Measurements from ENCODE around the gene CDH4. TPM values are rescaled to one million over a fixed set of nuclear protein-coding genes. Genes with fewer than 3 reads are reported as not detected.

The CDH4 gene
- total RNA-seq, 4 donors from 2014 or later, result 0.13 to 0.38 (median 0.21) TPM; not detected in 1

DNA sequence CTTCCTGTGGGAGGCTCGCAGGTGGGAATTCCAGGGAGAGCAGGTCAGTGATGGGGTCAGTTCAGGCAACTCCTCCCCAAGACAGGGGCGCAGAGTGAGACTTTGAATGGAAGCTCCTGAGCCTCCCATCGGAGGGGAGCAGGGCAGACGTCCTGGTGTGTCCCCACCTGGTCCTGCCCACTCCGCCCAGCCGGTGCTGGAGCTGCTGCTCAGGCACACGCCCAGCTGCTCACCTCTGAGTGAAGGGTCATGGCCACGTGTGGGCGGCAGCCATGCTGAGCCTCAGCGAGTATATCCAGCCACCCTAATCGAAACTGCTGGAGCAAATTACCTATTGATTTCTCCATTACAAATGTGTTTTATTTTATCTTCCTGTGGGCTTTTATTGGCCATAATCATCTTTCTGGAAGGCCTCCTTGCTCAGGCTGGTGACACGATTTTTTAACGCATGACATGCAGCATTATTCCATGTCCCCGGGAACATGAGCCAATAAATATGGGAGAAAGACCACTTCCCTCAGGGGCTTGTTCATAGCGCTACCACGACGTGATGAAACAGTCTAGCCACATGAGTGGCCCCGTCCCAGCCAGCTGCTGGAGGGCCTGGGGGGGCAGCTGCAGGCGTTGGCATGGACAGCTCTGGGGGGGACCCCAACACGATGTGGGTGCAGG lies 665.5 kb downstream of the CDH4 start:
- intact Hi-C loops (cut with DNase I), result no loop called here
- H3K4me1 ChIP-seq, result no peaks in the 10 kb centered on the region
- TF ChIP-seq, protein P1, sequence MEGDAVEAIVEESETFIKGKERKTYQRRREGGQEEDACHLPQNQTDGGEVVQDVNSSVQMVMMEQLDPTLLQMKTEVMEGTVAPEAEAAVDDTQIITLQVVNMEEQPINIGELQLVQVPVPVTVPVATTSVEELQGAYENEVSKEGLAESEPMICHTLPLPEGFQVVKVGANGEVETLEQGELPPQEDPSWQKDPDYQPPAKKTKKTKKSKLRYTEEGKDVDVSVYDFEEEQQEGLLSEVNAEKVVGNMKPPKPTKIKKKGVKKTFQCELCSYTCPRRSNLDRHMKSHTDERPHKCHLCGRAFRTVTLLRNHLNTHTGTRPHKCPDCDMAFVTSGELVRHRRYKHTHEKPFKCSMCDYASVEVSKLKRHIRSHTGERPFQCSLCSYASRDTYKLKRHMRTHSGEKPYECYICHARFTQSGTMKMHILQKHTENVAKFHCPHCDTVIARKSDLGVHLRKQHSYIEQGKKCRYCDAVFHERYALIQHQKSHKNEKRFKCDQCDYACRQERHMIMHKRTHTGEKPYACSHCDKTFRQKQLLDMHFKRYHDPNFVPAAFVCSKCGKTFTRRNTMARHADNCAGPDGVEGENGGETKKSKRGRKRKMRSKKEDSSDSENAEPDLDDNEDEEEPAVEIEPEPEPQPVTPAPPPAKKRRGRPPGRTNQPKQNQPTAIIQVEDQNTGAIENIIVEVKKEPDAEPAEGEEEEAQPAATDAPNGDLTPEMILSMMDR (IDR thresholded peaks at IDR 0.05), result no peak
- TF ChIP-seq POLR2A (IDR thresholded peaks at IDR 0.05), result no peak
- no peak overlapping the region for H3K4me3 ChIP-seq
- H3K9me3 ChIP-seq, result no peaks in the 10 kb centered on the region
- no peak for DNase-seq
- WGBS, 2 donors, result 71 to 72% methylated on average over 13 to 18 of the region's 20 CpGs
- H3K27me3 ChIP-seq, result peaks cover 0 to 28% (median 0%) of the 10 kb centered on the region in 4 donors
- no peaks in the 10 kb centered on the region for H3K36me3 ChIP-seq
- H3K27ac ChIP-seq, result no peak overlapping the region

GRCh38 chr20:61918548-61918947 lies 666.5 kb downstream of the CDH4 start:
- no peak for DNase-seq
- H3K4me3 ChIP-seq, result no peak overlapping the region
- H3K4me1 ChIP-seq, result no peaks in the 10 kb centered on the region
- TF ChIP-seq POLR2A (IDR thresholded peaks at IDR 0.05), result no peak
- TF ChIP-seq, protein P1 (IDR thresholded peaks at IDR 0.05), result no peak
- no peaks in the 10 kb centered on the region for H3K9me3 ChIP-seq
- intact Hi-C loops (cut with DNase I), result no loop called here
- H3K27me3 ChIP-seq, result peaks cover 0 to 28% (median 0%) of the 10 kb centered on the region in 4 donors
- no peaks in the 10 kb centered on the region for H3K36me3 ChIP-seq
- WGBS, 2 donors, result 85 to 91% methylated on average over 5 to 10 of the region's 12 CpGs
- no peak overlapping the region for H3K27ac ChIP-seq

DNA sequence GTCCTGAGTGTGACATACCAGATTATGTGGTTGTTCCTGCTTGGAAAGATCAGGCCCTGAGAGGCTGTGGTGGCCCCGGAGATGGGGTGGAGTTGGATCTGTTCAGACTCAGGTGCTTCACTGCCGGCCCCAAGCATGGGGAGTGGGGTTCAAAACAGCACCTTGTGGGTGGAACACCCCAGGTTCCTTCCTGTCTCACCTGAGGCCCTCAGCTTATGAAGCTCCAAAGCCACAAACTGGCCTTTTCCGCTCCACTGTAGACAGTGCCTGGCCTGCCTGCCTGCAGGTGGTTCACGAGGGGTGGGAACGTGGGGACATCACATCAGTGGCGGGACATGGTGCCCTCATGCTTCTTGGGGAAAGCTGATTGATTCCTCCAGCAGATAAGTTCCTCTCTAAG lies 667.2 kb downstream of the CDH4 start:
- H3K27me3 ChIP-seq, result peaks cover 0 to 33% (median 0%) of the 10 kb centered on the region in 4 donors
- no peaks in the 10 kb centered on the region for H3K36me3 ChIP-seq
- 70 to 83% methylated on average over 5 of the region's 6 CpGs for WGBS, 2 donors
- DNase-seq, result no peak
- TF ChIP-seq, protein P1 (IDR thresholded peaks at IDR 0.05), result no peak
- TF ChIP-seq POLR2A (IDR thresholded peaks at IDR 0.05), result no peak
- intact Hi-C loops (cut with DNase I), result no loop called here
- H3K4me3 ChIP-seq, result no peak overlapping the region
- no peak overlapping the region for H3K27ac ChIP-seq
- no peaks in the 10 kb centered on the region for H3K9me3 ChIP-seq
- no peaks in the 10 kb centered on the region for H3K4me1 ChIP-seq

DNA sequence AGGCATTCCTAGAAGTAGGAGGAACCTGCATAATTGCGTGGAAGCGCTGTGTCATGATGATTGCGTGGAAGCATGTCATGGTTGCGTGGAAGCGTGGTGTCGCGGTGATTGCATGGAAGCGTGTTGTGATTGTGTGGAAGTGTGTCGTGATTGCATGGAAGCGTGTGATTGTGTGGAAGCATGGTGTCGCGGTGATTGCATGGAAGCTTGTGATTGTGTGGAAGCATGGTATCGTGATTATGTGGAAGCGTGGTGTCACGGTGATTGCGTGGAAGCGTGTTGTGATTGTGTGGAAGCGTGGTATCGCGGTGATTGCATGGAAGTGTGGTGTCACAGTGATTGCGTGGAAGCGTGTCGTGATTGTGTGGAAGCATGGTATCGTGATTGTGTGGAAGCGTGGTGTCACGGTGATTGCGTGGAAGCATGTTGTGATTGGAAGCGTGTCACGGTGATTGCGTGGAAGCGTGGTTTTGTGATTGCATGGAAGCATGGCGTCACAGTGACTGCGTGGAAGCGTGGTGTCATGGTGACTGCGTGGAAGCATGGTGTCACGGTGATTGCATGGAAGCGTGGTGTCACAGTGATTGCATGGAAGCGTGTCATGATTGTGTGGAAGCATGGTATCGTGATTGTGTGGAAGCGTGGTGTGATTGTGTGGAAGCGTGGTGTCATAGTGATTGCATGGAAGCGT lies 667.8 kb downstream of the CDH4 start:
- no peak overlapping the region for H3K4me3 ChIP-seq
- H3K4me1 ChIP-seq, result no peaks in the 10 kb centered on the region
- TF ChIP-seq, protein P1 (IDR thresholded peaks at IDR 0.05), result no peak
- TF ChIP-seq POLR2A (IDR thresholded peaks at IDR 0.05), result no peak
- H3K27me3 ChIP-seq, result peaks cover 0 to 34% (median 0%) of the 10 kb centered on the region in 4 donors
- H3K36me3 ChIP-seq, result no peaks in the 10 kb centered on the region
- no peaks in the 10 kb centered on the region for H3K9me3 ChIP-seq
- DNase-seq, result no peak
- 81 to 82% methylated on average over 42 of the region's 42 CpGs for WGBS, 2 donors
- intact Hi-C loops (cut with DNase I), result no loop called here
- no peak overlapping the region for H3K27ac ChIP-seq

- Histone ChIP-seq H3K27ac (no peak overlapping the region), H3K9me3 (no peaks in the 10 kb centered on the region), H3K4me3 (no peak overlapping the region), H3K27me3 (peaks cover 0 to 28% (median 0%) of the 10 kb centered on the region in 4 donors), H3K4me1 (no peaks in the 10 kb centered on the region), H3K36me3 (no peaks in the 10 kb centered on the region)
- WGBS, 2 donors, result 54 to 63% methylated on average over 8 of the region's 8 CpGs
- intact Hi-C loops (cut with DNase I), result no loop called here
- TF ChIP-seq, protein P1 (IDR thresholded peaks at IDR 0.05), result no peak
- no peak for DNase-seq
Observed at GRCh38 chr20:61922411-61922810, 670.4 kb downstream of the CDH4 start.
